Occipital lobe (tissue), 2 donors: ENCODE measurements around the gene MDP1. TPM values are rescaled to one million over a fixed set of nuclear protein-coding genes. Genes with fewer than 3 reads are reported as not detected.
A peak's percentile ranks its signal among the peaks of the same experiment; 100 is the strongest.

ENCODE experiments used
- DNase-seq: peaks from one replicate; lab custom pipeline; 2025; lab: John Stamatoyannopoulos, UW
- total RNA-seq: library from RNA; depleted of rRNA; stranded (reverse); fragments of >200 nt; gene quantifications from one replicate; pipeline ENCODE4 v1.2.3, GENCODE V29; 2014

MDP1 gene
- total RNA-seq, 1 donor from 2014 or later: 15.6 TPM

DNA sequence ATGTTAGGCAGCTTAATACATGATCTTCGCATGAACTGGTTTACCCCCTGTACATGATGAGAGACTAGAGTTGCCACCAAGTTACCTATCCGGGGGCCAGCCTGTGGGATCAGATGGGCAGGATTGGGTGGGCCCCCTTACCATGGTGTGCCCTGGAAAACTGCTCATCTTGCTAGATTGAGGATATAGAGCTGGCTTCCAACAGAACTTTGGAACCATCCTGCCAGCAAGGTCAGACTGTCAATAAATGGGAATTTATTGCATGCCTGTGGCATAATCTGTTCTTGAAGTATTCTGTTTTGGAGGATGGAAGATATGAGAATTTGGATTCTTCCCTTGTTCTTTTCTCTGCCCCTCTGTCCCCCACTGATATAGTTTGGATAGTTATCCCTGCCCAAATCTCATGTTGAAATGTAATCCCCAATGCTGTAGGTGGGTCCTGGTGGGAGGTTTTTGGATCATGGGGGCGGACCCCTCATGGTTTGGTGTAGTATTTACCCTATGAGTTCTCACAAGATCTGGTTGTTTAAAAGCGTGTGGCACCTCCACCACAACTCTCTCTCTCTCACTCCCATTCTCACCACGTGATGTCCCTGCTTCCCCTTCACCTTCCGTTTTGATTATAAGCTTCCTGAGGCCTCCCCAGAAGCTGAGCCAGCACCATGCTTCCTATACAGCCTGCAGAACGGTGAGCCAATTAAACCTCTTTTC, 16.9 kb downstream of the MDP1 start:
- no peak for DNase-seq

DNA sequence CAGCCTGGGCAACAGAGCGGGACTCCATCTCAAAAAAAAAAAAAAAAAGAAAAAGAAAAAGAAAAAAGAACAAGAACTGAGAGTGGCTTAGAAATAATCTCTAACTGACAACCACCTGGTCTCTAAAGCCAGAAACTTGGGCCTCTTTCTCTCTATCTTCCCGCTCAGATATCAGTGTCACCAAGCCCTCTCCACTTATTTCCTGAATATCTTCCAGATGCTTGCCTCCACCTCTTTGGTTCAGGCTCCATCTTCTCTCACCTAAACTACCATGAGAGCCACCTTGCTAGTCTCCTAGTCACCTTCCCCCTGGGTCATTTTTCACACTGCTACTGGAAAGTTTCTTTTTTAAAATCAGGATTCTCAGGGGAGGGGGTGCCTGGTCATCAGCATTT, 18.8 kb downstream of the MDP1 start:
- DNase-seq: no peak

DNA sequence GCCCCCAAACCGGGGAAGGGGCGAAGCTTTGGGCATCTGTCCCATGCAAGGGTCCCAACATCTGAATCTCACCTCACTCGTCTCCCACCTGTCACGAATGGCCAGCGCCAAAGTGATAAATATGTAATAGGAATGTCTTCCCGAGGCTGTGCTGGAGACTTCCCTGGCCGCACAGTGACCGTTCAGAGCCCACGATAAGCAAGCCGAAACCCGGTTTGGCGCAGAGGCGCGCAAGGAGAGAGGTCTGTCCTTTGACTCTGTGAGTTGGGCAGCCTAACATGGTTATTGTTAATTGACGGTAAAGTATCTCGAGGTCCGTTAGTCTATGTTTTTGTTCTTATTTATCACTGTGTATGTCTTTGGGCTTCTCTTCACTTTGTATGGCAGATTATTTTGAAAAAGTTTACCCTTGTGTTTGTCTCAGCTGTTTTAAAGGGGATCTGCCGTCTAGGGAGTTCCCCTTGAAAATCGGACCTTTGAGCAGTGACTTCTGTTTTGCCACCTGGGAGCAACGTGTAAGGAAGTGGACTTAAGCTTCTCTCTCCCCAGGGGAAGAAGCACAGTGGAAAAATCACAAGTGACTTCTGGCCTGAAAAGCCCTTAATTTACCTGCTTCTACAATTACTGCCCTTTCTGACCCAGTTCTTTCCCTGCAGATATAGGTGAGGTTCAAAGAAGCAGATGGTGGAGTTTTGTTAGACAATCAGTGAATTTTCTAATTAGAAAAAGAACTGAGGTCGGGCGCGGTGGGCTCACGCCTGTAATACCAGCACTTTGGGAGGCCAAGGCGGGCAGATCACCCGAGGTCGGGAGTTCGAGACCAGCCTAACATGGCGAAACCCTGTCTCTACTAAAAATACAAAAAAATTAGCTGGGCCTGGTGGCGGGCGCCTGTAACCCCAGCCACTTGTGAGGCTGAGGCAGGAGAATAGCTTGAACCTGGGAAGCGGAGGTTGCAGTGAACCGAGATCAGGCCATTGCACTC, 19.5 kb downstream of the MDP1 start:
- no peak for DNase-seq

DNA sequence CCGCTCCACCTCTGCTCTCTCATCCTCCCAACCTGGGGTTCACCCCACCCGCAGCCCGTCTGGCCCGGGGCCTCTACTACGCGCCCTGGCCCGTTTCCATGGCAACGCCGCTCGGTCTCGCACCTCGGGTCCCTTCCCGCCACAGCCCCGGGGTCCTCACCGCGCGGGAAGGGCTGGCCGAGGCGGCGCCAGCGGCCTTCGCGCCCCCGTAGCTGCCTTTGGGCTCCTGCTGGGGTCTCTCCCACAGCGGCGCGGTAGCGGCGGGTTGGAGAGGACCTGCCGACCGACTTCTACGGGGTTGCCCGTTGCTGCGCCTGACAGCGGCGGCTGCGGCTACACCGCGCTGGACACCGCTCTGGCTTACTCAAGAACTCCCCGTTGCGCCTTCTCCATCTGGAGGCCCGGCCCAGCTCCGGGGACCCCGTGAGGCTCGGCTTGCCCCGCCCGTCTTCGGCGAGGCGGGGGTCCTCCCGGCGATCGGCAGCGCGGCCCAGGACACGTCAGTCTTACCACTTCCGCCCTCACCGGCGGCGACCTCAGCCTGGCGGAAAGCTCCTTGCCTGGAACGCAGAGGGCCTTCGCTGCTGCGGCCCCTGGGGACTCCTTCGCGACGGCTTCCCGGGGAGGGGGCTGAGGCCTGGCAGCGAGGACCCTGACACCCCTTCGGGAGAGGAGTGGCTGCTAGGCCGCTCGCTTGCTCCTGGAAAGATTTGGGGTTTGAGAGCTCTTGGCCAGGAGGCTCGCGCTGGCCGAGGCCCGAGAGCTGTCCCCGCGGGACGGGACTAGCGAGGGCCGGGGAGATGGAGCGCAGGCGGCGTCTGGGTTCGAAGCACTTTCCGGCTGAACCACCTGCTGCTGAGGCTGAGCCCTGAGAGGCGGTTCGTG, 20.4 kb downstream of the MDP1 start, which contains the start of gene TM9SF1:
TSS of gene TM9SF1 (minus strand) at position 256 of the 885 bp plus-strand sequence. CDS start 422 bp downstream, outside the sequence.
- peak; percentile 76 for DNase-seq

DNA sequence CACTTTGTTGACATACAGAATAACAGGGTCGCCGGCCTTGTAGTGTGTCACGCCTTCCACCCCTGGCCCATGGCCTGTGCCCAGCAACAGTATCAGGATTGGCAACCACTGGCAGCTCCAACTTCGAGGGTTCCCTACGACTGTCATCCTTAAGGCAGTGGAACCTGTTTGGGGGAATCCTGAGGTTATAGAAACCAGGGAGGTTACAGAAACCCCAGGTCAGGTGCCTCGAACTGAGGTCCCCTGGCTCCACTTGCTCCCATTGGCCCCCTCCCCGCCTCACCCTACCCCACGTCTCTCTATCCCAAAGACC, 21.0 kb downstream of the MDP1 start:
- DNase-seq: no peak

DNA sequence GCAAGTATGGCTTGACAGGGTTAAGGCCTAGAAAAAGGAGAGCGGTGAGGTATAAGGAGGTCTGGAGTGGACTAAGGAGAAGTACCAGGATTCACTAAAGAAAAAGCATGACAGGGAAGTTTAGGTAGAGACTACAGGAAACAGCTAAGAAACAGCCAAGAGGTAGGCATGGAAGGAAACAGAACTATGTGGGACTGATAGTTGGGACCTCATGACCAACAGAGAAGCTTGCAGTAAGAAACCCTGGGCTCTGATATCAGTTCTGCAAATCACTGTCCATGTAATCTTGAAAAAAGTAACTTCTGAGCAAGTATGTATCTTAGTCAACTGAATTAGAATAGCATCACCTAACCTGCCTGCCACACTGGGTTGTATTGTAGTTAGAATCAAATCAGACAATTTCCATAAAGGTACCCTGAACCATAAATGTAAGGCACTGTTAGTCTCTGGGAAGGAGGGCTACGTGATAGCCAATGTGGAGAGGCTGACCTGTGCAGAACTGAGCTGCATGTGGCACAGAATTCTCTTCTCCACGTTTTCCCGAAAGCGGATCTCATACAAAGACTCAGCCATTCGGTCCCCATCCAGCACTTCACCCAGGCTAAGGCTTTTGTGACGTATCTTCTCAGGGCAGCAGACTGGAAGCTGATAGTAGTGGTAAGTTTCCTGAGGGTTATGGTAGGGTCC, 21.5 kb downstream of the MDP1 start:
- DNase-seq: no peak

DNA sequence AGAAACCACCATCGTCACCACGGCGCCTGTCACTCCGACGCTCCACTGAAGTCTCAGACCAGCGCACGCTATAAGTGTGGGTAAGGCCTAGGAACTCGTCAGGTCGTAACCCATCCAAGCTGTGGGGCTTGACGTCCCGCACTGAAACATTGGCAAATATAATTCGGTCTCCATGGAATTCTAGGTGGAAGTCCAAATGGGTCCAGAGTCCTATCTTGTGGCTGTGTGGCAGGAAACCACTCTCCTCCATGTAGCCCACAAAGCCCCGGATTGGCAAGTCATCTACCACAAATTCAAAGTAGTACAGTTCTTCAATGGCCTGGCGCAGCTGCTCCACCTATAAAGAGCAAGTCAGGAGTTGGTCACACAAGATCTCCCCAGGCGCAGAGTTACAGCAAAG, 22.9 kb downstream of the MDP1 start:
- no peak for DNase-seq

DNA sequence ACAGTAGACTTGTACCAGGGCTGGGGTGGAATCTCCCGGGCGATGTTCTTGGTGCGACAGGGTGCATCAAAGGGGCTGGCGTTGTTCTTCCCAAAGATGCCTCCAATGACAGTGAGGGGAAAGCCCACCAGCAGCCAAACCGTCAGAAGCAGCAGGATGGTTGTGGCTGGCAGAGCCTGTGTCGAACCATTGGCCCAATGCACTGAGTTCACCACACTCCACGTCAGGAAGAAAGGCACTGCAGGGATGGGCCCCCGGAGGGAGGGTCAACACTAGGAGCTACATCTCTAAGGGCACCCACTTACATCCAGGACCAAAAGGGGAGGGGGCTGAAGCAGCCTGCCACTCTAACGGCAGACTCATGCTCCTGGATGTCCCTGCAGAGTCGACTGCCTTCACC, 25.4 kb downstream of the MDP1 start:
- DNase-seq: no peak

DNA sequence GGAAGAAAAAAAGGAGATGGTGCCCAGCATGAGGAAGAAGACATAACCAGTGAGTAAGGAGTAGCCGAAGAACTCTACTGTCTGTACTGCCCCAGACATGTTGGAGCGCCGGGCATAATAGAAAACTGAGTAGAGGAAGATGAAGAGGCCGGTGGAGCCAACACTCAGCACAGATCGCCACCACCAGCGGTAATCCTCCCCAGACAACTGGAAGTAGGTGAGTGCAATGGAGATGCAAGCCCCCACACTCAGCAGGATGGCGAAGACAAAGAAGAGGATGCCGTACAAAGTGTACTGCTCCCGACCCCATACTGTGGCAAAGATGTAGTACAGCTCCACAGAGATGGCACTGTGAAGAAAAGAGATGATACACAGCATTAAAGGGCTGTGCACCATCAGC, 26.4 kb downstream of the MDP1 start:
- no peak for DNase-seq

DNA sequence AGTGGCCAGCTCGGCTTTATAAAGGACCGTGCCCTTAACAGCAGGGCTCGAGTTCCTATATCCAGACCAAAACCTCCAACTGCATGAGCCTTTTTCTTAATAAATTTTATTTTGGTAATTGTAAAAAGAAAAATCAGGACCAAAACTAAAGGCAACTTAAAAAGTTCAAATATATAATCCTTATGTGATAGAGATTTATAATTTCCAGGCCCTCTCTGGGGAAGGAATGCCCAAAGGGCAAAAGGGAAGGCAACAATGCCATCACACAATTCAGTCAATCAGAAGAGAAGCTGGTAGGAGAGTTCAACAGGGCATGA, 26.8 kb downstream of the MDP1 start:
- DNase-seq: no peak

DNA sequence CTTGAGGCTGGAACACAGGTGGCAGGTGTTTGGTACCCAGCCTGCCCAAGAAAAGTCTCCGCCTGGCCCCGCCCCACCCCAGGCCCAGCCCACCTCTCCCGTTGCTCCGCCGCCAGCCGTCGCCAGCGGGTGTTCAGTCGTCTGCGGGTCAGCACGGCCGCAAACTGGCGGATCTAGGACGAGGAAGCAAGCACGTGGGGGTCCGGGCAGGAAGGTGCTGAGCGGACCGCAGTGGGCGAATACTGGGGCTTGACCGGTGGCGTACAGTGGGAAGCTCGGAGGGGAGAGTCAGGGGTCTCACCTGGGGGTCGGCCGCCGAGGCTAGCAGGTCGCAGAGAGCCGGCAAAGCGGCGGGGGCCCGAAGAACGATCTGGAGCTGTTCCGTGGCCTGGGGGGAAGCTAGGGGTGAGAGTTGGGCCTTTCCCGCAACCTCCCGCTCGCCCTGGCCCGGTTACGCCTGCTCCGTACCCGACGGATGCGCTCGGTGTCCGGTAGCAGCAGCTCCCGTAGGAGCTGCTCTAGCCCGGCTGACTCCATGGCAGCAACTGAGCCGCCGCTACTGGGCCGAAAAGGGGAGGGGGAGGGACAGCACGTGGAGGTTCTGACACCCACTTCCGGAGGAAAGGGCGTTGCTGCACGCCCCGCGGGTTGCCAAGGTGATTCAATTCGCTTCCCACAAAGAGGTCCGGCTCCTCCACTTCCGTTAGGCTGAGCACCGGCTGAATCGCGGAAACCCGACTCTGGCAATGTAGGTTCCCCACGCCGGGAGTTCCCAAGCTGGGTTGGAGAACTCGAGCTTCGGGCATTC, 27.4 kb downstream of the MDP1 start, which contains the start of gene IPO4:
TSS of gene IPO4 (minus strand) at position 566 of the 808 bp plus-strand sequence. CDS start at position 537, 29 bp downstream.
- DNase-seq: peak; percentile 95

DNA sequence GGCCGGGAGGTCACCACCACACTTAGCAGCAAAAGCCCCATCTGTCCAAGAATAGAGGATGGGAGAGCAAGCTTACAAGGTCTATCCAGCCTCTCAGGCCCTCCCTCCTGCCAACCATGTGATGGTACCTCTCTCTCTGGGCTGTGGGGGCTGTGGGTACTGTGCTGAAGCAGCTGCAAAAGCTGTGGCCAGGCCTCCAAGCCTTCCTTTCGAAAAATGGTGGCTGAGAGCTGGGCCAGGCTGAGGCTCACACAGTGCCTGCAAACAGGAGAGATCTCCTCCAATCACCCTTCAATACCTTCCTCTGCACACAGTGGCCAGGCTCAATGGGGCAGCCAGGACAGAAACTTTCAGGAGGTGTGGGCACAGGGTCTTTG, 28.3 kb downstream of the MDP1 start:
- DNase-seq: no peak

DNA sequence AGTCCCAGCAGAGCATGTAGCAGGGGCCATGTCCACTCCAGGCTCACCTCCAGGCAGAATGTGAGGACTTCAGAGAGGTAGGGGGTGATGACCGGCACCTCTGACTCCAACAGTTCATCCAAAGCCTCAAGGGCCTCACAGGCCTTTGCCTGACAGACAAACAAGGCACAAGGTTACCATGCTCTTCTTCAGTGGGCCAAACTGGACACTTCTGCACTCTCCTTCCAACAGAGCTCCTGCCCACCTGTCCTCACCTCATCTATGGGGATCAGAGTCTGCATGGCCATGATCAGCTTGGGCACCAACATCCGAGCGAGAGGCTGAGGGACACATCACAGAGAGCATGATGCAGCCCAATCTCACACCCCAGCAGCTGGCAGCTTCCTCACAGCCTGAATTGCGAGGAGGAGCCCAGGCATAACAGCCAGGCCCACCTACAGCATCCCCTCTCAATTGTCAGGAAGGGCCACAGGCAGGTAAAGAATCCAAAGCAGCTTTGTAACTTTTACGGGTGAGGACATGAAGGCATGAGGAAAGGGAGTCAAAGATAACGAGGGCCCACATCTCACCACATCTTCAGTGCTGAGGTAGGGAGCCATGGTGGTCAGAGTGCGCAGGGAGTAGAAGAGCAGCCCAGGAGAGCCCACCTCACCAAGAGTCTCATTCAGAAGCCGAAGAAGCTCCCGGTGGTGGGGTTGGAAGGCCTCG, 28.9 kb downstream of the MDP1 start:
- no peak for DNase-seq

DNA sequence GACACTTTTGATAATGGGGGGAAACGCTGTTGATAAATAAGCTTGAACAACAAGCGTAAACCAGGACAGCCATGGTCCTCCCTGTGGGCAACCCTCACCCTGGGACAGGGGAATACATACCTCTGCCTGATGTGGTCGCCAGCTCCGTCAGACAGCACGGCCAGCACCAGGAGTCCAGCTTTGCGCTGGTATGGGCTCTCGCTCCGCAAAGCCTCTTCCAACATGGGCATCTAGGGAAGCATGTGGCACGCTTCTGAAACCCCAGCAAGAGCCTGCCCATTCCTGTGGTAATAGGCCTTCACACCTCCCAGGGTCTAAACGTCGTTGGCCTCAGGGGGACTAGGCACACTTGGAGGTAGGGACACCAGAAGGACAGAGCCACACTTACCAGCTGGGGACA, 30.1 kb downstream of the MDP1 start:
- DNase-seq: no peak

DNA sequence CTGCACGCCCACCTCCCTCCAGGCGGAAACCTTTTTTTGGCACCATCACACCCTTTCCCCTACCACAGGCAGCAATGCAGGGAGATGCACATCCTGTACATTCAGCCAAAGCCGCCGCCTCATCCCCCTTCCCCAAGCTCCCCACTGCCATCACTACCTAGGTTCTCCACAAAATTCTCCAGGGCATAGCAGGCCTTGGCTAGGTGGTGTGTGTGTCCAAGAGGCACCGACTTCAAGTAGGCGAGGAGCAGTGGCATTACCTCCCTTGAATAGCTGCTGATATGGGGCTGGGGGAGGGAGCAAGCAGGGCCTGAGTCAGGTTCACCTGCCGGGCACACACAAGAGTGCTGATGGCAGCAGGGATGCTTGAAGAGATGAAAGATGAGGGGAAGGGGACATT, 30.8 kb downstream of the MDP1 start:
- no peak for DNase-seq

DNA sequence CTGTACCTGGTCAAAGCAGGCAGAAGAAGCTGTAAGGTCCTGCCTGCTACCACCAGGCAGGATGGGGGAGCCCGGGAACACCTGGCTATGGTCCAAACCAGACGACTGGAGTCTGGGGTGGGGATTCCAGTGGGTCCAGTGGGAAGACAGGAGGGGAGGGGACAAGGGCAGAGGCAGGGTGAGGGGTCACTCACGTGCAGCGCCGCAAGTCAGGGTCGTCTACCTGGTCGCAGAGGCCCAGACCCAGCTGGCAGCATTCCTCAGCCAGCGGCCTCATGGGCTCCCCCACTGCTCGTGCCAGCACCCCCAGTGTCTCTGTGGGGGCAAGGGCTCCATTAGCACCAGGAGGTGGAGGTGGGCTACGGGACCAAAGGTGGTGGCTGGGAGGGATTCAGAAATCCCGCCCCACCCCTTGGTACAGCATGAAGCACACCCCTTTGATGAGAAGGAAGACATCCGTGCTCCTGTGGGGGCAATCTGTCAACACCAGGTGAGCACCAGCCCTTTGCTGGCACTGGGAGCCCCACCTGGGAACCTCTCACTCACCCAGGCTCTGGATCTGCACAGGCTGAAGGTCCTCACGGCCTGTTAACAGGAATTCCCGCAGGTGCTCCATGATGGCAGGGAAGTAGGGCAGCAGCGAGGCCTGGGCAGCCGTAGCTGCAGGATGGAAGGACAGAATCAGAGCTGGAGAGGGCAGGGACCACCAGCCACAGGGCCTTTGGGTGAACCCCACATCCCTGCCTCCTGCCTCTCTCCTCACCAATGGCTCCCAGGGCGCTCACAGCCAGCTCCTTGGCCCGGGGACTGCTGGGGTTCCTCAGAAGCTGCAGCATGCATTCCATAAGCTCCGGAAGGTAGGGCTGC, 31.5 kb downstream of the MDP1 start:
- DNase-seq: no peak

DNA sequence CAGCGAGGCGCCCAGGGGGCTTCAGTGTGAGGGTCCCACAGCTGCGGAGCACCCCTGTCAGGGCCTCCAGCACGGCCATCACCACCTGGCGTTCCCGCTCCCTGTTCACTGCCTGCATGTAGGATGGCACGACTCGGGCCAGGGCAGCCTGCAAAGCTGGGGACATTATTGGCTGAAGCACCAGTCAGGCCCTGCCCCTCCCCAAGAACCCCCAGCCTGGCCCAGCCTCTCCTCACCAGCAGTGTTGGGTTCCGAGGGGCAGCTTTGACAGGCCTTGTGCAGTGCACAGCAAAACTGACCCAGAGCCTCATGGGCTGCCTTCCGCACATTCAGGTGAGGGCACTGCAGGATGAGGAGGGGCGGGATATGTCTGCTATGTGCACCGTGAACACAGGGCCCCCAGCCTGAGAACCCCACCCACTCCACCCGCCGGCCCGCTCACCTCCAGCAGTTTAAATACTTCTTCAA, 32.8 kb downstream of the MDP1 start:
- no peak for DNase-seq

DNA sequence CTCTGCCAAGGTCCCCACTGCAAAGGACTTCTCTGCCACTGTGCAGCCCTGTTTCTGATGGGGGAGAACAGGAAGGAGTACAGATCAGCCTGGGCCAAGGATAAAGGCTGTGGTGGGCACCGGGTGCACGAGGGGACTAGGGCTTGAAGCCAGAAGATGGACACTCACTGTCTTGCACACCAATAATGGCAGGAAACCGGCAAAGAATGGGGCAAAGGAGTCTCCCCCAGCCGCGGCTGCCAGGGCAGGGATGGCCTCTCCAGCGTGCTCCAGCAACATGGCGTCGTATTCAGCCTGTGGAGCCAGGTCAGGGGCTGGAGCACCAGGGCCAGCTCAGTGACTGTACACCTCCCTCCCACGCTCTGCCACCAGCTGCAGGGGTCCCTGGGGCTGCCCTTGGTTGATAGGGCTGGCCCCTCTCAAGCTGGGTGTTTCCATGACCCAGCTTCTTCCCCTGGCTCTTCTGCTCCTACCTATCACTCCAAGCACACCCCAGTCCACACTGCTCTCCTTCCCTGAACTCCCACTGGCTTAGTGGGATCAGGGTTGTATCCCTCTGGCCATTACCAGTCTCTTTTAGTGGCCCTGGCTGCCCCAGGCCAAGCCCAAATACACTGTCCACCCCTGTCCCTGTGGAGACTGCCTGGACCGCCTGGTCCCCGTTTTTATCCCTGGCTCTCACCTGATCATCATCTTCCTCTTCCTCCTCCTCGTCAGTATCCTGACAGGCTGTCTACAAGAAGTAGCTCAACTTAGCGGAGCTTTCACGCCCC, 33.6 kb downstream of the MDP1 start:
- DNase-seq: no peak
